K562 (cell line): ENCODE data around the gene NRARP. TPM values are rescaled to one million over a fixed set of nuclear protein-coding genes. Genes with fewer than 3 reads are reported as not detected.

Experiments used
- BCLAF1 ChIP-seq, 2 experiments: fragments of 450-650 bp in 1 of 2; IDR thresholded peaks; 2 replicates each; pipeline ENCODE4 v1.6.1; 2011 to 2017; ENCODE audit warnings: low read depth in 2 of 2, antibody characterized with exemption in 1 of 2, borderline replicate concordance in 1 of 2, low read length in 1 of 2, mild to moderate bottlenecking in 1 of 2, mixed read lengths in 1 of 2; ENCODE audit not compliant: control insufficient read depth in 1 of 2
- CREB5 ChIP-seq: fragments of 250-450 bp; sonication (Bioruptor Pico); IDR thresholded peaks from 2 replicates; pipeline ENCODE4 v1.5.0; 2020; ENCODE audit warnings: mild to moderate bottlenecking
- CTCFL ChIP-seq: IDR thresholded peaks from 2 replicates; pipeline ENCODE4 v1.6.1; 2011; ENCODE audit warnings: borderline replicate concordance, low read depth, mild to moderate bottlenecking, moderate library complexity, low read length; ENCODE audit not compliant: insufficient read depth, poor library complexity, severe bottlenecking
- HDAC6 ChIP-seq: IDR thresholded peaks from 2 replicates; pipeline ENCODE4 v1.6.1; 2012; ENCODE audit warnings: low read depth, mild to moderate bottlenecking, control low read depth, inconsistent platforms, low read length, moderate library complexity
- NFYB ChIP-seq: IDR thresholded peaks from 2 replicates; pipeline ENCODE4 v1.6.1; 2011; ENCODE audit warnings: mild to moderate bottlenecking, moderate library complexity; ENCODE audit not compliant: insufficient read length; ENCODE audit errors: extremely low read depth
- OTX1 ChIP-seq: fragments of 450-650 bp; formaldehyde crosslinking; IDR thresholded peaks from 2 replicates; pipeline ENCODE4 v1.4.0; 2022; ENCODE audit warnings: mild to moderate bottlenecking
- SETDB1 ChIP-seq: IDR thresholded peaks from one replicate; pipeline ENCODE4 v1.6.1; 2012; ENCODE audit warnings: low read length, control low read depth, inconsistent platforms
- ZBTB17 ChIP-seq: fragments of 450-650 bp; formaldehyde crosslinking; IDR thresholded peaks from 2 replicates; pipeline ENCODE4 v1.4.0; 2020; ENCODE audit warnings: mild to moderate bottlenecking
- ZNF24 ChIP-seq: fragments of 450-650 bp; IDR thresholded peaks from 2 replicates; pipeline ENCODE4 v1.6.1; 2016
- ZNF561 ChIP-seq: fragments of 450-650 bp; formaldehyde crosslinking; conservative IDR thresholded peaks from 2 replicates; pipeline ENCODE4 v1.4.0; 2020; ENCODE audit warnings: mild to moderate bottlenecking, moderate library complexity
- ZNF589 ChIP-seq: fragments of 200-800 bp; sonication (Bioruptor generic); IDR thresholded peaks from 2 replicates; pipeline ENCODE4 v1.6.1; 2016; ENCODE audit warnings: low read depth, missing genetic modification characterization, missing compliant biosample characterization
- polyA plus RNA-seq, 8 experiments: library from polyadenylated mRNA; depleted of rRNA in 4 of 8; stranded (reverse) in 5 of 8; unstranded in 3 of 8; fragments of >200 nt; fragmentation: Nextera tagmentation in 2 of 8; fragmentation: Illumina TruSeq in 1 of 8; extraction: Ambion mirVana in 2 of 8; extraction: Trizol in 1 of 8; gene quantifications; 2 replicates each; pipeline versions ENCODE4 v1.2.1 to v1.2.3, GENCODE V29; 2011 to 2014; ENCODE audit warnings: inconsistent platforms in 1 of 8, missing spikeins in 1 of 8
- total RNA-seq, 7 experiments: library from RNA; depleted of rRNA in 6 of 7; stranded (reverse); fragments of >200 nt in 6 of 7; fragmentation: Illumina TruSeq in 2 of 7; extraction: Trizol in 2 of 7; gene quantifications; 2 replicates each; pipeline versions ENCODE4 v1.2.1 to v1.2.3, GENCODE V29; 2011 to 2021; ENCODE audit warnings: low replicate concordance in 1 of 7
- TF ChIP-seq, protein P1 (sequence below): fragments of 450-650 bp; IDR thresholded peaks from 2 replicates; pipeline ENCODE4 v1.6.1; 2017; ENCODE audit warnings: antibody characterized with exemption, mild to moderate bottlenecking
- TF ChIP-seq, protein P2 (sequence below): fragments of 200-400 bp; formaldehyde crosslinking; IDR thresholded peaks from 2 replicates; pipeline ENCODE4 v1.6.1; 2017; ENCODE audit warnings: mild to moderate bottlenecking, low read depth, low read length, moderate library complexity

The NRARP gene
- total and polyA plus RNA-seq, 9 of the 15 experiments (the other 6 are each of a cell fraction or from before 2014, with no cell fraction given): 2.0 to 24.5 (median 7.2) TPM; not detected in 2

- TF ChIP-seq BCLAF1 (IDR thresholded peaks at IDR 0.05; ENCODE audit: borderline replicate concordance in 1 of 2, control insufficient read depth in 1 of 2, low read depth in 2 of 2, low read length in 1 of 2) (no peak), CTCFL (no peak), ZNF561 (CRISPR knock-in tag) (no peak), CREB5 (CRISPR knock-in tag) (no peak), SETDB1 (no peak), ZBTB17 (CRISPR knock-in tag) (no peak), ZNF589 (CRISPR knock-in tag) (no peak), OTX1 (no peak), ZNF24 (no peak), HDAC6 (no peak), NFYB (peak; percentile 4)
- TF ChIP-seq, protein P1, sequence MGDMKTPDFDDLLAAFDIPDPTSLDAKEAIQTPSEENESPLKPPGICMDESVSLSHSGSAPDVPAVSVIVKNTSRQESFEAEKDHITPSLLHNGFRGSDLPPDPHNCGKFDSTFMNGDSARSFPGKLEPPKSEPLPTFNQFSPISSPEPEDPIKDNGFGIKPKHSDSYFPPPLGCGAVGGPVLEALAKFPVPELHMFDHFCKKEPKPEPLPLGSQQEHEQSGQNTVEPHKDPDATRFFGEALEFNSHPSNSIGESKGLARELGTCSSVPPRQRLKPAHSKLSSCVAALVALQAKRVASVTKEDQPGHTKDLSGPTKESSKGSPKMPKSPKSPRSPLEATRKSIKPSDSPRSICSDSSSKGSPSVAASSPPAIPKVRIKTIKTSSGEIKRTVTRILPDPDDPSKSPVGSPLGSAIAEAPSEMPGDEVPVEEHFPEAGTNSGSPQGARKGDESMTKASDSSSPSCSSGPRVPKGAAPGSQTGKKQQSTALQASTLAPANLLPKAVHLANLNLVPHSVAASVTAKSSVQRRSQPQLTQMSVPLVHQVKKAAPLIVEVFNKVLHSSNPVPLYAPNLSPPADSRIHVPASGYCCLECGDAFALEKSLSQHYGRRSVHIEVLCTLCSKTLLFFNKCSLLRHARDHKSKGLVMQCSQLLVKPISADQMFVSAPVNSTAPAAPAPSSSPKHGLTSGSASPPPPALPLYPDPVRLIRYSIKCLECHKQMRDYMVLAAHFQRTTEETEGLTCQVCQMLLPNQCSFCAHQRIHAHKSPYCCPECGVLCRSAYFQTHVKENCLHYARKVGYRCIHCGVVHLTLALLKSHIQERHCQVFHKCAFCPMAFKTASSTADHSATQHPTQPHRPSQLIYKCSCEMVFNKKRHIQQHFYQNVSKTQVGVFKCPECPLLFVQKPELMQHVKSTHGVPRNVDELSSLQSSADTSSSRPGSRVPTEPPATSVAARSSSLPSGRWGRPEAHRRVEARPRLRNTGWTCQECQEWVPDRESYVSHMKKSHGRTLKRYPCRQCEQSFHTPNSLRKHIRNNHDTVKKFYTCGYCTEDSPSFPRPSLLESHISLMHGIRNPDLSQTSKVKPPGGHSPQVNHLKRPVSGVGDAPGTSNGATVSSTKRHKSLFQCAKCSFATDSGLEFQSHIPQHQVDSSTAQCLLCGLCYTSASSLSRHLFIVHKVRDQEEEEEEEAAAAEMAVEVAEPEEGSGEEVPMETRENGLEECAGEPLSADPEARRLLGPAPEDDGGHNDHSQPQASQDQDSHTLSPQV: no peak
- TF ChIP-seq, protein P2, sequence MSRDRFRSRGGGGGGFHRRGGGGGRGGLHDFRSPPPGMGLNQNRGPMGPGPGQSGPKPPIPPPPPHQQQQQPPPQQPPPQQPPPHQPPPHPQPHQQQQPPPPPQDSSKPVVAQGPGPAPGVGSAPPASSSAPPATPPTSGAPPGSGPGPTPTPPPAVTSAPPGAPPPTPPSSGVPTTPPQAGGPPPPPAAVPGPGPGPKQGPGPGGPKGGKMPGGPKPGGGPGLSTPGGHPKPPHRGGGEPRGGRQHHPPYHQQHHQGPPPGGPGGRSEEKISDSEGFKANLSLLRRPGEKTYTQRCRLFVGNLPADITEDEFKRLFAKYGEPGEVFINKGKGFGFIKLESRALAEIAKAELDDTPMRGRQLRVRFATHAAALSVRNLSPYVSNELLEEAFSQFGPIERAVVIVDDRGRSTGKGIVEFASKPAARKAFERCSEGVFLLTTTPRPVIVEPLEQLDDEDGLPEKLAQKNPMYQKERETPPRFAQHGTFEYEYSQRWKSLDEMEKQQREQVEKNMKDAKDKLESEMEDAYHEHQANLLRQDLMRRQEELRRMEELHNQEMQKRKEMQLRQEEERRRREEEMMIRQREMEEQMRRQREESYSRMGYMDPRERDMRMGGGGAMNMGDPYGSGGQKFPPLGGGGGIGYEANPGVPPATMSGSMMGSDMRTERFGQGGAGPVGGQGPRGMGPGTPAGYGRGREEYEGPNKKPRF: no peak
Observed at GRCh38 chr9:137307255-137308056, 5.4 kb upstream of the NRARP start (continued).
